Erythroblast (primary cell): ENCODE results near the gene ZNF83.

Experiments used
- GATA1 ChIP-seq: IDR thresholded peaks from 2 replicates; pipeline ENCODE4 v1.6.1; 2011; ENCODE audit warnings: low read depth, mild to moderate bottlenecking, control low read depth, low read length, moderate library complexity
- POLR2A ChIP-seq: IDR thresholded peaks from 2 replicates; pipeline ENCODE4 v1.6.1; 2011; ENCODE audit warnings: mild to moderate bottlenecking, low read length

GRCh38 chr19:52685811-52686210, 47.7 kb upstream of the ZNF83 start:
- TF ChIP-seq POLR2A (no peak), GATA1 (no peak)
